GM19035 (cell line): ENCODE data around the gene ACAA1.
"Not testable (repeated sequence)": the region's sequence is repeated elsewhere in the genome, so short reads cannot be mapped to it uniquely, and the experiment has no call there.

Source experiments
- ATAC-seq: cut with Tn5 transposase; IDR thresholded peaks from one replicate; pipeline ENCODE4 v1.9.1; 2021; ENCODE audit not compliant: unreplicated experiment

ACAA1 gene

GRCh38 chr3:38083871-38084333, 53.0 kb downstream of the ACAA1 start:
- no peak for ATAC-seq

DNA sequence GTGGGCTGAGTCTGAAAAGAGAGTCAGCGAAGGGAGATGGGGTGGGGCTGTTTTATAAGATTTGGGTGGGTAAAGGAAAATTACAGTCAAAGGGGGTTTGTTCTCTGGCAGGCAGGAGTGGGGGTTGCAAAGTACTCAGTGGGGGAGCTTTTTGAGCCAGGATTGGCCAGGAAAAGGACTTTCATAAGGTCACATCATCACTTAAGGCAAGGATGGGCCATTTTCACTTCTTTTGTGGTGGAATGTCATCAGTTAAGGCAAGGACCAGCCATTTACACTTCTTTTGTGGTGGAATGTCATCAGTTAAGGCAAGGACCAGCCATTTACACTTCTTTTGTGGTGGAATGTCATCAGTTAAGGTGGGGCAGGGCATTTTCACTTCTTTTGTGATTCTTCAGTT, 53.7 kb downstream of the ACAA1 start:
- not testable (repeated sequence) for ATAC-seq

DNA sequence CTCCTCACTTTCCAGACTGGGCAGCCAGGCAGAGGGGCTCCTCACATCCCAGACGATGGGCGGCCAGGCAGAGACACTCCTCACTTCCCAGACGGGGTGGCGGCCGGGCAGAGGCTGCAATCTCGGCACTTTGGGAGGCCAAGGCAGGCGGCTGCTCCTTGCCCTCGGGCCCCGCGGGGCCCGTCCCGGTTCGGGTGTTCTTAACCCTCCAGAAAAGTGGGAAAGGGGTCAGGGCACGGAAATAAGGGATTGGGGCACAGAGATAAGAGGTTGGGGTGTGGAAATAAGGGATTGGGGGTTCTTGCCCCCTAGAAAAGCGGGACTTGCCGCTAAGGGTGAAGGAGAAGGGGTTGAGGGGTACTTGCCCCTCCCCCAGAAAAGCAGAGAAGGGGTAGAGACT, 54.6 kb downstream of the ACAA1 start:
- not testable (repeated sequence) for ATAC-seq

DNA sequence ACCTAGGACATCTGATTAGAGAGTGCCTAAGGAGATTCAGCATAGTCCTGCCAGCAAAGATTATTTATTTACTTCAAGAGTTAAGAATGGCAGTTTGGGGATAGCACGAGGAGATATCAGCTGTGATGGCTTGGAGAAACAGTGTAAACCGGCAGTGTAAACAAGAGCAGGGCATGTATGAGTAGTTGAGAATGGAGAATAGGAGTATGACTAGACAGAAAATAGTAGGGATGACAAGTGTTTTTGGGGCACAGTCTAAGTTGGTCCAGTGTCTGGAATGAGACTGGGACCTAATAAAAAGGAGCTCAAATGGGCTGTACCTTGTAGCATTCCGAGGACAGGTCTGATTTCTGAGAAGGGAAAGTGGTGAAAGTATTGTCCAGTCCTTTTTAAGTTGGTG, 59.9 kb downstream of the ACAA1 start:
- not testable (repeated sequence) for ATAC-seq
